GM12878 (cell line): ENCODE results near the gene AGER. TPM values are rescaled to one million over a fixed set of nuclear protein-coding genes. Genes with fewer than 3 reads are reported as not detected.

Experiments used
- BMI1 ChIP-seq: fragments of 450-650 bp; IDR thresholded peaks from 2 replicates; pipeline ENCODE4 v1.6.1; 2016; ENCODE audit warnings: mild to moderate bottlenecking, moderate library complexity, borderline replicate concordance
- CEBPZ ChIP-seq: fragments of 150-350 bp; IDR thresholded peaks from 2 replicates; pipeline ENCODE4 v1.6.1; 2016; ENCODE audit warnings: low read depth, low read length
- NBN ChIP-seq: fragments of 450-650 bp; IDR thresholded peaks from 2 replicates; pipeline ENCODE4 v1.6.1; 2016
- NFXL1 ChIP-seq: fragments of 450-650 bp; IDR thresholded peaks from 2 replicates; pipeline ENCODE4 v1.6.1; 2017; ENCODE audit warnings: antibody characterized with exemption, mild to moderate bottlenecking, borderline replicate concordance
- PRDM15 ChIP-seq: fragments of 450-650 bp; formaldehyde crosslinking; IDR thresholded peaks from 2 replicates; pipeline ENCODE4 v1.4.0; 2020; ENCODE audit warnings: mild to moderate bottlenecking, moderate library complexity
- RELA ChIP-seq: fragments of 450-650 bp; IDR thresholded peaks from 2 replicates; pipeline ENCODE4 v1.8.0; 2014; ENCODE audit warnings: borderline replicate concordance; ENCODE audit not compliant: partially characterized antibody
- WRNIP1 ChIP-seq: IDR thresholded peaks from 2 replicates; pipeline ENCODE4 v1.6.1; 2011; ENCODE audit warnings: low read depth, low read length, improper control_type of control experiment, borderline replicate concordance
- YY1 ChIP-seq: IDR thresholded peaks from 2 replicates; pipeline ENCODE4 v1.6.1; 2011; ENCODE audit warnings: low read depth, mild to moderate bottlenecking, low read length
- ZBTB40 ChIP-seq: fragments of 450-650 bp; IDR thresholded peaks from 2 replicates; pipeline ENCODE4 v1.6.1; 2016; ENCODE audit warnings: mild to moderate bottlenecking, moderate library complexity, borderline replicate concordance
- ZNF592 ChIP-seq: fragments of 450-650 bp; IDR thresholded peaks from 2 replicates; pipeline ENCODE4 v1.6.1; 2017; ENCODE audit warnings: mild to moderate bottlenecking, moderate library complexity
- polyA plus RNA-seq, 11 experiments: library from polyadenylated mRNA; depleted of rRNA in 4 of 11; unstranded in 6 of 11; stranded (reverse) in 5 of 11; fragments of >200 nt; fragmentation: Nextera tagmentation in 4 of 11; fragmentation: Illumina TruSeq in 1 of 11; extraction: Ambion mirVana in 4 of 11; extraction: Trizol in 1 of 11; gene quantifications; 1 replicate in 1 of 11; 2 replicates in 10 of 11; pipeline versions ENCODE4 v1.2.1 to v1.2.3, GENCODE V29; 2011 to 2016; ENCODE audit warnings: inconsistent platforms in 2 of 11, missing spikeins in 2 of 11, low read depth in 1 of 11
- total RNA-seq, 4 experiments: library from RNA; depleted of rRNA in 3 of 4; stranded (reverse); fragments of >200 nt in 3 of 4; fragmentation: Illumina TruSeq in 1 of 4; extraction: Trizol in 1 of 4; gene quantifications; 2 replicates each; pipeline versions ENCODE4 v1.2.1 to v1.2.3, GENCODE V29; 2013 to 2021

The AGER gene
- total and polyA plus RNA-seq, 10 of the 15 experiments (the other 5 are each of a cell fraction or from before 2014, with no cell fraction given), result 1.1 to 18.2 (median 3.9) TPM

- TF ChIP-seq PRDM15, result no peak
- TF ChIP-seq YY1, result no peak
- peak; percentile 99 for TF ChIP-seq NBN
- TF ChIP-seq RELA, result peak; percentile 89
- peak; percentile 45; the same call in 1 of the 2 replicates for TF ChIP-seq BMI1
- TF ChIP-seq ZBTB40, result peak; percentile 16; the same call in 1 of the 2 replicates
- TF ChIP-seq NFXL1, result peak; percentile 96
- TF ChIP-seq WRNIP1, result no peak
- TF ChIP-seq ZNF592, result no peak
- TF ChIP-seq CEBPZ, result no peak
Measured at GRCh38 chr6:32190054-32190851, 6.2 kb upstream of the AGER start, which contains the start of gene PBX2 (continued).
